ENCODE data around the gene ZSCAN26.

ZSCAN26 gene

GRCh38 chr6:28266962-28267694, at the start of gene ZSCAN26:
Gene ZSCAN26, plus strand, starts transcription at chr6:28267143. Its CDS starts 4,777 bp downstream, at chr6:28271920.
- DNase-seq: peak; percentile 86

- no peak for DNase-seq
These were observed 49.1 kb upstream of the ZSCAN26 start for GRCh38 chr6:28217890-28218289.

- DNase-seq: peak; percentile 64
These were observed 48.4 kb upstream of the ZSCAN26 start for GRCh38 chr6:28218312-28219248.

GRCh38 chr6:28220257-28221133, 46.4 kb upstream of the ZSCAN26 start:
- DNase-seq: no peak

GRCh38 chr6:28224131-28225055, 42.5 kb upstream of the ZSCAN26 start:
- no peak for DNase-seq

- peak; percentile 62 for DNase-seq
These were observed 41.7 kb upstream of the ZSCAN26 start, which contains the start of gene ZSCAN9 for GRCh38 chr6:28225056-28225834. Gene ZSCAN9, plus strand, starts transcription at chr6:28225275. Its CDS starts 1,810 bp downstream, at chr6:28227085.

- no peak for DNase-seq
These were observed 40.5 kb upstream of the ZSCAN26 start for GRCh38 chr6:28226460-28226859.

- DNase-seq: no peak
These were observed 34.2 kb upstream of the ZSCAN26 start for GRCh38 chr6:28232785-28233184.

GRCh38 chr6:28235912-28236452, 31.0 kb upstream of the ZSCAN26 start:
- DNase-seq: no peak

GRCh38 chr6:28239636-28240035, 27.3 kb upstream of the ZSCAN26 start:
- DNase-seq: no peak

- no peak for DNase-seq
These were observed 26.5 kb upstream of the ZSCAN26 start for GRCh38 chr6:28240471-28240870.

- DNase-seq: no peak
These were observed 23.0 kb upstream of the ZSCAN26 start for GRCh38 chr6:28243946-28244345.

- no peak for DNase-seq
These were observed 21.6 kb upstream of the ZSCAN26 start for GRCh38 chr6:28245206-28245941.

- no peak for DNase-seq
These were observed 18.0 kb upstream of the ZSCAN26 start for GRCh38 chr6:28248916-28249315.

GRCh38 chr6:28250747-28251146, 16.2 kb upstream of the ZSCAN26 start:
- DNase-seq: no peak

GRCh38 chr6:28251661-28252008, 15.3 kb upstream of the ZSCAN26 start:
- peak; percentile 49 for DNase-seq

- DNase-seq: peak; percentile 86
These were observed 14.7 kb upstream of the ZSCAN26 start, which contains the start of gene ZKSCAN4 for GRCh38 chr6:28252009-28252975. Gene ZKSCAN4, minus strand, starts transcription at chr6:28252269. Its CDS starts 289 bp downstream, at chr6:28251980.

GRCh38 chr6:28254121-28254519, 12.8 kb upstream of the ZSCAN26 start:
- DNase-seq: peak; percentile 4
